Activated CD4-positive, alpha-beta T cell treated with anti-CD3 and anti-CD28 coated beads, Interleukin-10, Interleukin-2, amounts not matched to agents 100 ng/mL and 50 ng/mL, durations not matched to agents 16 hours and 8 hours (primary cell): ENCODE measurements around the gene DERA.

Source experiments
- DNase-seq: peaks from one replicate; pipeline ENCODE4 v3.0.0-alpha.2; 2020

Gene DERA

GRCh38 chr12:16086942-16087341 is 175.8 kb downstream of the DERA start:
- no peak for DNase-seq
